PC-3 (cell line): ENCODE results near the gene NBEAL1. TPM values are rescaled to one million over a fixed set of nuclear protein-coding genes. Genes with fewer than 3 reads are reported as not detected.
"Not testable (repeated sequence)": the region's sequence is repeated elsewhere in the genome, so short reads cannot be mapped to it uniquely, and the experiment has no call there.

Experiments used
- ATAC-seq: fragments of 200-7000 bp; cut with Tn5 transposase; 2 replicates; pipeline ENCODE4 v1.9.1; 2020; ENCODE audit warnings: mild to moderate bottlenecking, moderate library complexity
- BruUV-seq: library from RNA; stranded (reverse); fragments of 400-500 nt; replicated peaks from 2 replicates; lab custom pipeline; 2021; lab: Mats Ljungman, UMichigan
- CTCF ChIA-PET: fragments of 300-600 bp; sonication (Branson Sonifier 250); formaldehyde crosslinking; loops from one replicate; lab custom pipeline; 2022; ENCODE audit warnings: antibody characterized with exemption; lab: Charles Lee
- POLR2A ChIA-PET: fragments of 300-600 bp; sonication (Branson Sonifier 250); formaldehyde crosslinking; loops from one replicate; lab custom pipeline; 2022; ENCODE audit warnings: antibody characterized with exemption; ENCODE audit not compliant: unreplicated experiment; lab: Charles Lee
- DNase-seq: peaks from one replicate; pipeline ENCODE4 v3.0.0-alpha.2; 2015
- H2AFZ ChIP-seq: fragments of 300-600 bp; sonication (generic); 2 replicates; pipeline ENCODE4 v1.6.0; 2016; ENCODE audit warnings: antibody characterized with exemption, low read length
- H3F3A ChIP-seq: fragments of 300-600 bp; sonication (generic); one replicate; pipeline ENCODE4 v1.6.0; 2017; ENCODE audit warnings: antibody characterized with exemption, low read length, control low read depth, mild to moderate bottlenecking; ENCODE audit not compliant: unreplicated experiment
- H3K27ac ChIP-seq: fragments of 300-600 bp; sonication (generic); 2 replicates; pipeline ENCODE4 v1.5.1; 2016; ENCODE audit warnings: mild to moderate bottlenecking, low read length
- H3K27me3 ChIP-seq: fragments of 300-600 bp; sonication (generic); 2 replicates; pipeline ENCODE4 v1.6.1; 2016; ENCODE audit warnings: low read length, mixed read lengths
- H3K36me3 ChIP-seq: fragments of 300-600 bp; sonication (generic); 2 replicates; pipeline ENCODE4 v1.6.1; 2016; ENCODE audit warnings: low read depth, mixed run types, low read length, mixed read lengths
- H3K4me1 ChIP-seq: fragments of 300-600 bp; sonication (generic); 2 replicates; pipeline ENCODE4 v1.5.1; 2016; ENCODE audit warnings: low read length; ENCODE audit not compliant: insufficient read depth
- H3K4me2 ChIP-seq: fragments of 300-600 bp; sonication (generic); 2 replicates; pipeline ENCODE4 v1.6.0; 2016; ENCODE audit warnings: low read length
- H3K4me3 ChIP-seq: fragments of 300-600 bp; sonication (generic); 2 replicates; pipeline ENCODE4 v1.5.1; 2016; ENCODE audit warnings: mild to moderate bottlenecking, low read length, mixed read lengths
- H3K79me2 ChIP-seq: fragments of 300-600 bp; sonication (generic); 2 replicates; pipeline ENCODE4 v1.6.1; 2017; ENCODE audit warnings: low read length, mixed read lengths
- H3K9ac ChIP-seq: fragments of 300-600 bp; sonication (generic); 2 replicates; pipeline ENCODE4 v1.6.0; 2016; ENCODE audit warnings: mild to moderate bottlenecking, low read length
- H3K9me2 ChIP-seq: fragments of 300-600 bp; sonication (generic); replicated peaks from 2 replicates; pipeline ENCODE4 v1.6.1; 2016; ENCODE audit warnings: mixed run types, low read length, mixed read lengths
- H3K9me3 ChIP-seq: fragments of 300-600 bp; sonication (generic); 2 replicates; pipeline ENCODE4 v1.6.1; 2016; ENCODE audit warnings: low read length, mixed read lengths
- H4K20me1 ChIP-seq: fragments of 300-600 bp; sonication (generic); 2 replicates; pipeline ENCODE4 v1.6.1; 2016; ENCODE audit warnings: low read length, mixed read lengths
- CTCF ChIP-seq: fragments of 300-600 bp; sonication (generic); conservative IDR thresholded peaks from 2 replicates; pipeline ENCODE4 v1.5.1; 2017; ENCODE audit warnings: antibody characterized with exemption, low read depth, mild to moderate bottlenecking, low read length
- EZH2 ChIP-seq: fragments of 300-600 bp; sonication (generic); IDR thresholded peaks from one replicate; pipeline ENCODE4 v1.6.1; 2017; ENCODE audit warnings: antibody characterized with exemption, mild to moderate bottlenecking, low read length; ENCODE audit not compliant: unreplicated experiment
- EZH2phosphoT487 ChIP-seq: fragments of 300-600 bp; sonication (generic); IDR thresholded peaks from 2 replicates; pipeline ENCODE4 v1.6.1; 2018; ENCODE audit warnings: mild to moderate bottlenecking, antibody characterized with exemption, low read length, borderline replicate concordance
- intact Hi-C: fragments of 100-400 bp; cut with micrococcal nuclease; formaldehyde crosslinking; loops from 2 replicates; pipeline ENCODE4 v1.9.0; 2023
- total RNA-seq: library from RNA; depleted of rRNA; stranded (reverse); fragments of >200 nt; gene quantifications from 2 replicates; pipeline ENCODE4 v1.2.3, GENCODE V29; 2014

NBEAL1 gene
- total RNA-seq, 1 experiment from 2014 or later: 9.9 TPM

GRCh38 chr2:203246646-203247045, 232.0 kb downstream of the NBEAL1 start:
- ChIA-PET POLR2A (no interaction called here), CTCF (no interaction called here)
- no peaks in the 10 kb centered on the region for H3K9me3 ChIP-seq
- no peaks in the 10 kb centered on the region for H3K4me1 ChIP-seq
- H3K9me2 ChIP-seq: no peaks in the 10 kb centered on the region
- no peak overlapping the region for H3K9ac ChIP-seq
- DNase-seq: no peak
- intact Hi-C loops: no loop called here
- no peaks in the 10 kb centered on the region for H4K20me1 ChIP-seq
- no peak overlapping the region for H3K4me3 ChIP-seq
- H3K4me2 ChIP-seq: no peak overlapping the region
- peaks cover 12% of the 10 kb centered on the region for H3K79me2 ChIP-seq
- 0 out of 2 replicates have a peak, but pooled peaks cover 2% of the 10 kb centered on the region for H3K36me3 ChIP-seq
- no peaks in the 10 kb centered on the region for H3F3A ChIP-seq
- no peak for TF ChIP-seq EZH2phosphoT487
- TF ChIP-seq CTCF: no peak
- TF ChIP-seq EZH2: no peak
- no peak for ATAC-seq
- H2AFZ ChIP-seq: no peak overlapping the region
- H3K27me3 ChIP-seq: no peaks in the 10 kb centered on the region
- BruUV-seq: no TSS peak
- H3K27ac ChIP-seq: no peak overlapping the region

- no peaks in the 10 kb centered on the region for H3K9me2 ChIP-seq
- no peak overlapping the region for H2AFZ ChIP-seq
- no peaks in the 10 kb centered on the region for H3K79me2 ChIP-seq
- ChIA-PET CTCF (no interaction called here), POLR2A (no interaction called here)
- no TSS peak for BruUV-seq
- intact Hi-C loops: no loop called here
- no peaks in the 10 kb centered on the region for H3K9me3 ChIP-seq
- no peak for DNase-seq
- no peak overlapping the region for H3K27ac ChIP-seq
- H3K27me3 ChIP-seq: no peaks in the 10 kb centered on the region
- H3K9ac ChIP-seq: no peak overlapping the region
- H3K4me1 ChIP-seq: no peaks in the 10 kb centered on the region
- no peak overlapping the region for H3K4me3 ChIP-seq
- no peak for ATAC-seq
- H3K36me3 ChIP-seq: peaks cover 23% of the 10 kb centered on the region
- no peak overlapping the region for H3K4me2 ChIP-seq
- no peaks in the 10 kb centered on the region for H4K20me1 ChIP-seq
- no peaks in the 10 kb centered on the region for H3F3A ChIP-seq
- TF ChIP-seq CTCF: no peak
- TF ChIP-seq EZH2: no peak
- TF ChIP-seq EZH2phosphoT487: no peak
These were observed 238.1 kb downstream of the NBEAL1 start for GRCh38 chr2:203252818-203253217.

DNA sequence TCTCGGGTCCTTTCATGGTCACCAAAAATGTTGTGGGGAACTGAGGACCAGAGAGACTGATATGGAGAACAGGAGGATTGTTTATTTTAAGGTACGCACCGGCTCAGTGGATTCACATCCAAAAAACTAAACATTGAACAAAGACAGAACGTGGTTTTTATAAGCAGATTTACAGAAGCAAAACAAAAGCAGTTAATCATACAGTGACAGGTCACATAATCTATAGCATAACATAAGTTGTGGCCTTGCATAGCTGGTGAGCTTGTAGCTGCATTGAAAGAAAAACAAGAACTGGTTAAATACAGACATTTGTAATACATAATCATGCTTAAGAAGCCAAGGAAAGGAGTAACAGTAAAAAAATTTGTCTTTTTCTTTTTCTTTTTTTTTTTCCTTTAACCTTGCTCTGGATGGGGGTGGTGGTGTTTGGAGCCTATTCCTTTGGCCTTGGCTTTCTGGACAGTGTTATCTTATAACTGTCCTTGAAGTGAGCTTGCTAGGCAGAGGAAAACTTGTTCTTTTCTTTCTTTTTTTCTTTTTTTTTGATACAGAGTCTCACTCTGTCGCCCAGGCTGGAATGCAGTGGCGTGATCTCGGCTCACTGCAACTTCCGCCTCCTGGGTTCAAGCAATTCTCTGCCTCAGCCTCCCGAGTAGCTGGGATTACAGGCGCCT, 238.9 kb downstream of the NBEAL1 start:
- CTCF ChIA-PET: not testable (repeated sequence)

More for the DNA sequence above, 238.9 kb downstream of the NBEAL1 start:
- H3K4me1 ChIP-seq, intact Hi-C loops, H3K4me3 ChIP-seq, H3K9me3 ChIP-seq, H3K4me2 ChIP-seq, BruUV-seq, H3K9me2 ChIP-seq, H3K27me3 ChIP-seq, ATAC-seq, H2AFZ ChIP-seq, H3K9ac ChIP-seq, H4K20me1 ChIP-seq, POLR2A ChIA-PET, H3K79me2 ChIP-seq, H3F3A ChIP-seq, H3K27ac ChIP-seq, DNase-seq: not testable (repeated sequence)
- H3K36me3 ChIP-seq: peaks cover 23% of the 10 kb centered on the region
